GM12864 (cell line): ENCODE measurements around the gene SH3GL3.

ENCODE experiments used
- DNase-seq: peaks from one replicate; pipeline ENCODE4 v3.0.0-alpha.2; 2011; ENCODE audit warnings: low read depth
- H3K4me3 ChIP-seq: 2 replicates; pipeline ENCODE4 v1.5.1; 2011; ENCODE audit warnings: mild to moderate bottlenecking, low read depth, low read length, control low read depth
- CTCF ChIP-seq: IDR thresholded peaks from 2 replicates; pipeline ENCODE4 v1.5.1; 2011; ENCODE audit warnings: low read depth, mild to moderate bottlenecking, moderate library complexity, low read length, control low read depth, inconsistent platforms; ENCODE audit errors: missing control alignments

Gene SH3GL3

GRCh38 chr15:83585601-83586335, 138.6 kb downstream of the SH3GL3 start:
- no peak overlapping the region for H3K4me3 ChIP-seq
- no peak for TF ChIP-seq CTCF
- DNase-seq: no peak

- no peak overlapping the region for H3K4me3 ChIP-seq
- no peak for TF ChIP-seq CTCF
- DNase-seq: no peak
Observed at GRCh38 chr15:83587091-83587490, 139.9 kb downstream of the SH3GL3 start.

- no peak for DNase-seq
- TF ChIP-seq CTCF: no peak
- H3K4me3 ChIP-seq: no peak overlapping the region
Observed at GRCh38 chr15:83588441-83588840, 141.3 kb downstream of the SH3GL3 start.

GRCh38 chr15:83592370-83593040, 145.4 kb downstream of the SH3GL3 start:
- no peak for DNase-seq
- no peak for TF ChIP-seq CTCF
- no peak overlapping the region for H3K4me3 ChIP-seq

GRCh38 chr15:83595191-83595590, 148.1 kb downstream of the SH3GL3 start:
- H3K4me3 ChIP-seq: no peak overlapping the region
- no peak for TF ChIP-seq CTCF
- DNase-seq: no peak

GRCh38 chr15:83598031-83598430, 150.9 kb downstream of the SH3GL3 start:
- H3K4me3 ChIP-seq: no peak overlapping the region
- no peak for DNase-seq
- no peak for TF ChIP-seq CTCF
